AG08396 (cell line): ENCODE results near the gene TXNDC16.
A peak's percentile ranks its signal among the peaks of the same experiment; 100 is the strongest.
"Not testable (repeated sequence)": the region's sequence is repeated elsewhere in the genome, so short reads cannot be mapped to it uniquely, and the experiment has no call there.

ENCODE experiments used
- DNase-seq: peaks from one replicate; pipeline ENCODE4 v3.0.0; 2012; ENCODE audit warnings: low spot score, mixed read lengths

TXNDC16 gene

GRCh38 chr14:52536269-52536668 lies 16.0 kb downstream of the TXNDC16 start:
- no peak for DNase-seq

DNA sequence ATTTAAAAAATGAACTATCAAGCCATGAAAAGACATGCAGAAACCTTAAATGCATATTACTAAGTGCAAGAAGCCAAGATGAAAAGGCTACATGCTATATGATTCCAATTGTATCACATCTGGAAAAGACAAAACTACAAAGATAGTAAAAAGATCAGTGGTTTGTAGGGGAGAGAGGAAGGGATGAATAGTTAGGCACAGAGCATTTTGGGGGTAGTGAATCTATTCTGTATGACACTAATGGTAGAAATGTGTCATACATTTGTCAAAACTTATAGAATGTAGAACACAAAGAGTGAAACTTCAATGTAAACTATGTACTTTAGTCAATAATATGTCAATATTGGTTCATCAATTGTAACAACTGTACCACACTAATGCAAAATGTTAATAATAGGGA lies 20.8 kb downstream of the TXNDC16 start:
- no peak for DNase-seq

DNA sequence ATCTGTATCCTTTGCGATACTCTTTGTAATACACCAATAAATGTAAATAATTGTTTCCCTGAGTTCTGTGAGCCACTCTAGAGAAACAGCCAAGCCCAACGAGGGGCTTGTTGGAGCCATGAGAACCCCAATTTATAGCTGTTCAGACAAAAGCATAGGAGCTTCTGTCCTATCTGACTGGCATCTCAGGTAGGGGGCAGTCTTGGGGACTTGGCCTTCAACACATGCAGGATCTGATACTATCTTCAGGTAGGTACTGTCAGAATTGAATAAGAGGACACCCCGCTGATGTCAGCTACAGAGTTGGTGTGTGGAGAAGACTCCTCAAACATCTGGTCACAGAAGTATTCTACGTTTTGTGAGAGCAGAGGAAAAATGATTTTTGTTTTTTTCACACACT lies 25.3 kb downstream of the TXNDC16 start:
- no peak for DNase-seq

- DNase-seq = no peak
Measured at GRCh38 chr14:52522581-52523345, 29.5 kb downstream of the TXNDC16 start.

DNA sequence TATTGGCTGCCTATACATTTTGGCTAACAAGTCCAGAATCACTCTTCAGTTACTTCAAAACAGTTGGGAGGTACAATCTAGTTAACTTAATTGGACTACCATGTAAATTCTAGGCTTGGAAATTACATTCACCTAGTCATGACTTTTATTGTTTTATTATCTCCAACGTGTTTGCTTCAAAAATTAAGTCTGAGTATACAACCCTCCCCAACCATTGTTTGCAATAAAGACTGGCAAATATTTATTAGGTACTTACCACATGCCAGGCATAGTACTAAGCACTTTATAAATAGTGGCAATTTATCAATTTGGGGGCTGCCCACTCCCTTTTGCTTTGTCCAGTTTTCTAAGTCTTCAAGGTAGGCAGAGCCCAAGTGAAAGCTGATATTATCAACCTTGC lies 30.3 kb downstream of the TXNDC16 start:
- no peak for DNase-seq

- DNase-seq = no peak
Measured at GRCh38 chr14:52514046-52514811, 38.1 kb downstream of the TXNDC16 start.

DNA sequence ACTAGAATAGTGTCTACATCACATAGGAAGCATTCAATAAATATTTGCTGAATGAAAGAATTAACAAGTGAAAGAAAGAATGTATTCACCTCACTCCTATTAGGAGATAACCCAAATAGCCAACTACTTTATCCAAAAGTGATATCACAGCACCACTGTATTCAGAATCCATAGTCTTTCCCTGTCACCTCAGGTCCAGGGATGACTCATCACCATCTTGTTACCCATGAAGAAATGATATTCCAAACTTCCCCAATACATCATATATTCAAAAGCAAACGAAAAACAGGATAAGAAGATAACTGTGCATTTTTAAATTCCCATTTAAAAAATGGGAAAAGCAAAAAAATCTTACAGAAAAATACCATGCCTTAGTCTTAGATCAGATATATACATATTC lies 39.1 kb downstream of the TXNDC16 start:
- DNase-seq = no peak

DNA sequence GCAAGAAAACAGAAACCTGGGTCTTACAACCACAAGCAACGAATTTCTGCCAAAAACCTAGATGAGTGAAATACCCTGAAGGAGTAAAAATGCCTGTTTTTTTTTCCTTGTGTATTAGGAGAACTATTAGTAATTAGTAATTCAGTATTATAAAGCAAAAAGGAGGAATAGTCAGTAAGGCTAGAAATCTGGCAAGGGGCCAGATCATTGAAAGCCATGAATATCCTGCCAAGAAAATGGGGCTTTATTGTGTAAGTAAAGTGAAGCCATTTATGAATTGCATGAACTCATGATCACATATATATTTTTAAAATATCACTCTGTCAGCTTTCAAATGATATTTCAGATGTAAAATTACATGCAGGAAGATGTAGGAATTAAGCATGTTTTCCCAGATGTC lies 57.9 kb downstream of the TXNDC16 start:
- no peak for DNase-seq

DNA sequence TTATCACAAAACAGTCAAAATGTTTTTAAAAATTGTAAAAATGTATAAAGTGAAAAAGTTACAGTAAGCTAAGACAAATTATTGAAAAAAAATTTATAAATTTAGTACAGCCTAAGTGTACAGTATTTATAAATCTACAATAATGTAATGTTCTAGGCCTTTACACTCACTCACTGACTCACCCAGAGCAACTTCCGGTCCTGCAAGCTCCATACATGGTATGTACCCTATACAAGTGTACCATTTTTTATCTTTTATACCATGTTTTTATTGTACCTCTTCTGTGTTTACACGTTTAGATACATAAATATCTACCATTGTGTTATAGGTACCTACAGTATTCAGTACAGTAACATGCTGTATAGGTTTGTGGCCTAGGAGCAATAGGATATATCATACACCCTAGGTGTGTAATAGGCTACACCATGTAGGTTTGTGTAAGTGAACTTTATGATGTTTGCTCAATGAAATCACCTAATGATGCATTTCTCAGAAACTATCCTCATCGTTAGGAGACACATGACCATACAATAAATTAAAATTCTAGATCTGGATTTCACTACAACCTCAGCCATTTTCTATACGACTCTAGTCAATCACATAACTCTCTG lies 66.8 kb downstream of the TXNDC16 start:
- no peak for DNase-seq

GRCh38 chr14:52481864-52482263 lies 70.4 kb downstream of the TXNDC16 start:
- no peak for DNase-seq

GRCh38 chr14:52473557-52473956 lies 78.7 kb downstream of the TXNDC16 start:
- DNase-seq = no peak

- DNase-seq = no peak
Measured at GRCh38 chr14:52472728-52473127, 79.6 kb downstream of the TXNDC16 start.

- not testable (repeated sequence) for DNase-seq
Measured at GRCh38 chr14:52472251-52472650, 80.1 kb downstream of the TXNDC16 start.

- DNase-seq = no peak
Measured at GRCh38 chr14:52467515-52468266, 84.6 kb downstream of the TXNDC16 start.

DNA sequence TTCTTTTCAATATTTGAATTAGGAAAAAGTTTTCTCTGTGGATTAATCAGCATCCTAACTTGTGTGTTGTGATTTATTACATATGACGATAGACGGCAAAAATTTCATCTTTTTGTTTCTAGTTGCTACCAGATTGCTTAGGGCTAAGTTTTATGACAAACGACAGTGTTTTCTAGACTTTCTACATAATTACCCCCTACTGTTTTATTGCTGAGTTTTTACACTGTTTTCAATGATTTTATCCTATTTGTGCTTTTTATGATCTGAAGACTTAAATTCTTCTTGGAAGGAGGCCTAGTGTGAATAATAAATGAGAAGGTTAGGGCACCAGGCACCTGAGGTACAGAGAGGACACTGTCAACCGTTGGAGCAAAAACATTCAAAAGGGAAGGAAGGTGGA lies 88.1 kb downstream of the TXNDC16 start:
- DNase-seq = no peak

DNA sequence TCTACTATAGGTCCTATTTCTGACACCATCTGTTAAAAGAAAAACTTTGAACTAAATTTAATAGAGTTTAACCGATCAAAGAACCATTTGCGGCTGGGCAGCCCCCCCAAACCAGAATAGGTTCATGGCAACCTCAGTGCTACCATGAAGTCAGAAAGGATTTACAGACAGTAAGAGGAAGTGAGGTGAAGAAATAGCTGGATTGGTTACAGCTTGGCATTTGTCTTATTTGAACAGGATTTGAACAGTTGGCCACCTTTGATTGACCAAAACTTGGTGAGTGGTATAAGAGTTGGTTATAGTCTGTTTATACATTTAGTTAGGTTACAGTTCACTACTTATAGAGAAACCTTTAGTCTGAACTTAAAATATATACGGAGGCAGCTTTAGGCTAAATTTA lies 88.9 kb downstream of the TXNDC16 start:
- no peak for DNase-seq

GRCh38 chr14:52461721-52462120 lies 90.6 kb downstream of the TXNDC16 start:
- no peak for DNase-seq

- DNase-seq = no peak
Measured at GRCh38 chr14:52458721-52459085, 93.6 kb downstream of the TXNDC16 start.

DNA sequence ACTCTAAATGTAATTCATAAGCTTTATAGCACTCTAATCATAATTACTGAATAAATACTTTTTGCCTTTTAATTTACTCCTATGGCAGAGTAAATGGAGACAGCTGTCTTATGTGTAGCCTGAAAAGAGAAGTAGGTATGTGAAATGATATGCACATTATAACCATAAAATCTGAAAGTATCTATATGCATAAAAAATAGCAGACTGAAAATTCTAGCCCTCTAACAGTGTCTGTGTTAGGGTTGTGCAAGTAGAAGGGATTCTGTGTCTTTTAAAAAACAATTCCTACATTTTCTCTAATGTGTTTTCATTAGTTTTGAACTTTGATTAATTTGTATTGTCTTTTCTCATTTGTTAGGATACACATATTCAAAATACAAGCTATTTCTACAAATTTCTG lies 94.9 kb downstream of the TXNDC16 start:
- no peak for DNase-seq

DNA sequence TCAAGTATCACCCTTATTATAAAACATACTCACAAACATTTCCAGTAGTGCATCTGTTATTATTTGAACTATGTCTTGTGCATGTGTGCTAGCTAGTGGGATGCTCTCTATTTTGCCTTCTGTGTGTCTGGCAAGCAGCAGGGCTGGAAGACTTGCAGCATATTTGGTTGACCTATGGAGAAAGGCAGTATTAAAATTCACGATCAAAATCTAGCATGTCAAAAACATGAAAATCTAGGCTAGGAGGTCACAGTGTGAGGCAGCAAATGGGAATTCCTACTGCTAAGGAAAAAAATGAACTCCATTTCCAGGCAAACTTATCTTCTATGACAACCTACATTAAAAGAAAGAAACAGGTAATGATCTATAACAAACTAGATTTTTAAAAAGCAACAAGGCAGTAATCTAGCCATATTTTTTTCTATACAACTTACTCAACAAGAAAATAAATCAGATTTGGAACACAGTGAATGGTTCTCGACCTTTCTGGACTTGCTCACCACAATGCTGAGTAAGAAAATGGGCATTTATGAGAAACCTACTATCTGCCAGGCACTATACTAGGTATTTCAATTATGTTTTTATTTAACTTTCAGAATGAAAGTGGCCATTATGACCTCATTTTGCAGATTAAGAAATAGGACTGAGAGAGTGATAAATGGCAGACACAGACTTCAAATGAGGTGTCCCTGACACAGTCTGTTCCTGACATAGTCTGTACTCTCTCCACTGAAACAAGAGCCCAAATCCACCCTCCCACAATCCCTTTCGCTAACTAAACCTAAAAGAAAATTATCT lies 96.8 kb downstream of the TXNDC16 start:
- DNase-seq = peak; percentile 13

GRCh38 chr14:52447236-52447635 lies 105.1 kb downstream of the TXNDC16 start:
- DNase-seq = no peak

DNA sequence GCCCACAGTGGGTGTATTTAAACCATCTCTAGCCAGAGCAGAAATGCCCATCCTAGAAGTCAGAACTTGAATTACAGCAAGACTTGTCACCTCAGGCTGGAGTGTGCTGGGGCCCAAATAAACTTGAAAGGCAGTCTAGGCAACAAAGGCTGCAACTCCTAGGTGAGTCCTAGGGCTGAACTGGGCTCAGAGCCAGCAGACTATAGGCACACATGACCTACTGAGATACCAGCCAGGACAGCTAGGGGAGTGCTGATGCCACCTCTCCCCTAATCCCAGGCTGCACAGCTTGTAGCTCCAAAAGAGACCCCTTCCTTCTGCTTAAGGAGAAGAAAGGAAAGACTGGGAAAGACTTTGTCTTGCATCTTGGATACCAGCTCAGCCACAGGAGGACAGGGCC lies 106.0 kb downstream of the TXNDC16 start:
- no peak for DNase-seq
